Measurements from ENCODE around the gene TP53BP2.

GRCh38 chr1:223774134-223774814, 71.5 kb downstream of the TP53BP2 start:
- TF ChIP-seq, protein P1, sequence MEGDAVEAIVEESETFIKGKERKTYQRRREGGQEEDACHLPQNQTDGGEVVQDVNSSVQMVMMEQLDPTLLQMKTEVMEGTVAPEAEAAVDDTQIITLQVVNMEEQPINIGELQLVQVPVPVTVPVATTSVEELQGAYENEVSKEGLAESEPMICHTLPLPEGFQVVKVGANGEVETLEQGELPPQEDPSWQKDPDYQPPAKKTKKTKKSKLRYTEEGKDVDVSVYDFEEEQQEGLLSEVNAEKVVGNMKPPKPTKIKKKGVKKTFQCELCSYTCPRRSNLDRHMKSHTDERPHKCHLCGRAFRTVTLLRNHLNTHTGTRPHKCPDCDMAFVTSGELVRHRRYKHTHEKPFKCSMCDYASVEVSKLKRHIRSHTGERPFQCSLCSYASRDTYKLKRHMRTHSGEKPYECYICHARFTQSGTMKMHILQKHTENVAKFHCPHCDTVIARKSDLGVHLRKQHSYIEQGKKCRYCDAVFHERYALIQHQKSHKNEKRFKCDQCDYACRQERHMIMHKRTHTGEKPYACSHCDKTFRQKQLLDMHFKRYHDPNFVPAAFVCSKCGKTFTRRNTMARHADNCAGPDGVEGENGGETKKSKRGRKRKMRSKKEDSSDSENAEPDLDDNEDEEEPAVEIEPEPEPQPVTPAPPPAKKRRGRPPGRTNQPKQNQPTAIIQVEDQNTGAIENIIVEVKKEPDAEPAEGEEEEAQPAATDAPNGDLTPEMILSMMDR (conservative IDR thresholded peaks at IDR 0.05; ENCODE audit: low read length): no peak
- TF ChIP-seq EZH2phosphoT487 (IDR thresholded peaks at IDR 0.05; ENCODE audit: borderline replicate concordance, low read depth, low read length): no peak

All from OCI-LY7 (cell line).